HG03354 (cell line): ENCODE results near the gene CFAP69.

Experiments used
- ATAC-seq: cut with Tn5 transposase; IDR thresholded peaks from one replicate; pipeline ENCODE4 v1.9.1; 2021; ENCODE audit warnings: mild to moderate bottlenecking; ENCODE audit not compliant: unreplicated experiment, poor library complexity, severe bottlenecking

Gene CFAP69

DNA sequence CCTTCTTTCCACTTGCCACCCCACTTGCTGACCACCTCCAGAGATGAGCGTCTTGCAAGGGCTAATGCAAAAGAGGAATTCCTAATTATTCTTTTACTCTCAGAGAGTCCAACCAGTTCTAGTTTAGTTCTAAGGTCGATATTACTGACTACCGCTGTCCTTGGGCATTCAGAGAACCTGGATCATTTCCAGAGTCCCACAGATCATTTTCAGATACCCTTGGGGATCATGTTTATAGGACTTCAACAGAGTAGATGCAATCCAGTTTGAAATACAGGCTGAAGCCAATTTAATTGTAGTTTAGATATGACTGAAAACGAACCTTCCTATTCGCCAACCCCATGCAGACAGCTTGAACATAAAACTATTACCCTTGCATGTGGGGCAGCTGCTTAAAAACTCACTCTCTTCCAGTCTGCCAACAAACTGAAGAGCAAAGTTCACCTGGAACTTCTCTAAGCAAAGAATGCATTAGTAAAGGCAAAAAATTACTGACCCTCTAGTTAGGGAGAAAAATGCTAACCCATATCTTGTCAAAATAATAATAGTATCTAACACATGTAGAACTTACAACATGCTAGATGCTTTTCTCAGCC, 22.4 kb downstream of the CFAP69 start:
- ATAC-seq: no peak

- ATAC-seq: no peak
Measured at GRCh38 chr7:90269163-90269562, 24.2 kb downstream of the CFAP69 start.

GRCh38 chr7:90270431-90271178, 25.6 kb downstream of the CFAP69 start:
- no peak for ATAC-seq

DNA sequence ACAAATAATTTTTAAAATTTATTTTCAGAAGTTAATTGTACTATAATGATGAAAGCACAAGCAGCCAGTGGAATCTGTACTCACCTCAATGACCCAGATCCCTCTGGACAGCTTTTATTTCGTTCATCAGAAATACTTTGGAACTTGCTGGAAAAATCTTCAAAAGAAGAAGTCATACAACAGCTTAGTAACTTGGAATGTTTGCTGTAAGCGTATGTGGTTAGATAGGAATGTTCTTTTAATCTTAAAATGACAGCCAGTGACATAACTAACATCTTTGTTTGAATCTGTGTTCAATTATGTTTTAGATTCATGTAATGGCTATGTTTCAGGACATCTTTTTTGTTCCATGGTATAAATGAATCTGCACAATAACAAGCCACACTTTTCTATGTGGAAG, 26.8 kb downstream of the CFAP69 start:
- no peak for ATAC-seq

DNA sequence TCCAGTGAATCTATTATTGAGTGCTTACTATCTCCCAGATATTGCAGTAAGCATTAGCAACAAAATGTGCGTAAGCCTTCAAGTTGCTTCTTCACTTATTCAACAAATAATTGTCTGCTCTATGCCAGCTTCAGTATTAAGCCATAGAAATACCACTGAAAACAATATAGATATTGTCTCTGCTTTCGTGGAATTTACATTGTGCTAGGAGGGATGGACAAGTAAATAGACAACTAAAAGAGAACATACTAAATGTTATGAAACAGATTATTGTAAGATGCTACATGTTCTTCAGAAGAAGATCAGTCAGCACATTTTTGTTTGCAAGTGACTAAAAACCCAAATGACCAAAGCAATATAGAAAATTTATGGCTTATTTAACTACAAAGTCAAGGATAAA, 27.3 kb downstream of the CFAP69 start:
- no peak for ATAC-seq

- ATAC-seq: no peak
Measured at GRCh38 chr7:90274161-90274560, 29.2 kb downstream of the CFAP69 start.

- ATAC-seq: no peak
Measured at GRCh38 chr7:90276033-90276728, 31.2 kb downstream of the CFAP69 start.

- ATAC-seq: no peak
Measured at GRCh38 chr7:90288154-90288553, 43.2 kb downstream of the CFAP69 start.

DNA sequence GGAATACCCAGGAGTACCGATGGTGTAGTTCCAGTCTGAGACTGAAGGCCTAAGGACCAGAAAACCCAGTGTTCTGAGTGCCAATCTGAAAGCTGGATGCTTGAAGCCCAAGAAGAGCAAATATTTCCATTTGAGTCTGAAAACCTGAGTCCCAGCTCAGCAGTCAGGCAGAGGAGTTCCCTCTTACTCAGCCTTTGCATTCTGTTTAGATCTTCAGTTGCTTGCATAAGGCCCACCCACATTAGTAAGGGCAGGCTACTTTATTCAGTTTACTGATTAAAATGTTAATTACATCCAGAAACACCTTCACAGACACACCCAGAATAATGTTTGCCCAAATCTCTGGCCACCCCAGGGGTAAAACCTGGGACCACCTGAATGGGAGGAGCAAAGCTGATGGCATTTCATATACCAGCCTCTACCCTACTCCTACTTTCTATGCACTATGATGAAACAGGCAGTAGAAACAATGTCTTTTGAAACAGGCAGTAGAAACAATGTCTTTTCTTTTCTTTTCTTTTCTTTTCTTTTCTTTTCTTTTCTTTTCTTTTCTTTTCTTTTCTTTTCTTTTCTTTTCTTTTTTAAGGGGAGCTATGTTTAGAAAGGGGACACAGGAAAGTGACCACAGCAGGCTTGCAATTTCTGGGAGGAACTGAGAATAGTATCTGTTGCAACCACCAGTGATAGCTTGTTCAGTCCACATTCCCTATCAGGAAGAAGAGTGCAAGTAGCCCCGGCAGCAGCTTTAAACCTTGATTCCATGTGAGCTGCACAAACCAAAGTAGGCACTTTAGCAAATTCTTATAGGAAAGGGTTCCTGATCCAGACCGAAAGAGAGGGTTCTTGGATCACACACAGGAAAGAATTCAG, 45.5 kb downstream of the CFAP69 start:
- ATAC-seq: no peak

GRCh38 chr7:90298145-90299038, 53.4 kb downstream of the CFAP69 start:
- peak; percentile 82 for ATAC-seq

- ATAC-seq: no peak
Measured at GRCh38 chr7:90303241-90303640, 58.3 kb downstream of the CFAP69 start.

GRCh38 chr7:90309872-90310271, 64.9 kb downstream of the CFAP69 start:
- no peak for ATAC-seq

DNA sequence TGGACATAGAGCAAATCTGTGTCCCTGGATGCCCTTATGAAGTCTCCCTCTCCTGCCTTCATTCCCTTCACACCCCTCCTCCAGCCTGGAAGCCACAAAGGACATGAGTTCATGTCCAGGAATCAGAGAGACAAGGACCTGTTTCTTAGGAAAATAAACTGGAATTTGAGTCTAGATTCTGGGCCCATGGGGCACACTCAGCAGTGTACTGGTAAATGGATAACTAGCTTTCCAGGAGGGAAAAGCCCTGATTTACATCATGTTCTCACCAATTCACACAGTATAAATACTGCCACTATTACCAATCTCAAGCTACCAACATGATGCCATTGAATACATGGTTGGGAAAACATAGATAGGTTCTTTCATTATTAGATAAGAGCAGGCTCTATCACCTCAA, 66.2 kb downstream of the CFAP69 start:
- no peak for ATAC-seq

- ATAC-seq: no peak
Measured at GRCh38 chr7:90312745-90313144, 67.8 kb downstream of the CFAP69 start.

DNA sequence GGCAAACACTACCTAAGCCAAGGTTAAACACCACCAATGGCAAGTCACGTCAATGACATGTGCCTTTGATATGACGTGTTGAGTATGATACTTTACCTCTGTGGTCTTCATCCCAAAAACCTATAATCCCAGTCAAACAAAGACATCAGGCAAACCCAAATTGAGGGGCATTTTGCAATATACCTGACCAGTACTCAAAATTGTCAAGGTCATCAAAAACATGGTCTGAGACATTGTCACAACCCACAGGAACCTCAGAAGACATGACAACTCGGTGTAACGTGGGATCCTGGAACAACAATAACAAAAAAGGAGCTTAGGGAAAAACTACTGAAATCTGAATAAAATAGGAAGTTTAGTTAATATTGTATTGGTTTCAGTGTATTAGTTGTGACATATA, 68.9 kb downstream of the CFAP69 start:
- no peak for ATAC-seq

DNA sequence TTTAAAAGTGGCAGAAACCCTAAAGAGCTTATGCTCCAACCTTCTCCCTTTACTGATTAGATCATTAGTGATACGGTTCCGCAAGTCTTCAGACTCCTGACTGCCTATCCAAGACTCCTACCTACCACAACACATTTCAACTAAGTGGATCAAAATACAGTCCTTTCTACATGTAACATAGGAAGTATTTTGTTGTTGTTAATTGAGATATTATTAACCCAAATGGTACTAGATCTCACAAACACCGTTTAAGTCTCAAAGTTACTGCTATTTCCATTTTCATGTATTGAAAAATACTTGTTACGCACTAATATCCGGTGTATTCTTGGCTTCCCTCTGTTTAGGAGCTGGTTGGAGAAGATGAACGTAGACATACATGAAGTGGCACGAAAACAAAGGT, 75.0 kb downstream of the CFAP69 start:
- no peak for ATAC-seq

DNA sequence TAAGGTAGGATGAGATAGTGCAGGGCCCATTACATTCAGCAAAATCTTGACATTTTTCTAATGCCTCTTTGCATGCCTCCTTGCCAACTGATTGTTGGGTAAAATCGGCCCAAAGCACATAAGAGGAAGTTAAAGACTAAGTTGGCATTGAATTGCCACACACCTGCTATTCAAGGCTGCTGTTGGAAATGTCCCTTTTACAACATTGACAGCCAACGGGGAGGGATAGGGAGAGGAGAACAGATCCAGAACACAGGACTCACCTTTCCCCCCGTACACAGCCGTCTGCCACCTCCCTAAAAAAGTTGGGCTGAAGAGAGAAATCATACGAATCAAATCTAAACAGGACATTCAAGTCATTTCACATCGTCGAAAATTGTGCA, 75.4 kb downstream of the CFAP69 start:
- no peak for ATAC-seq

GRCh38 chr7:90320801-90321494, 76.0 kb downstream of the CFAP69 start, which contains the start of gene FAM237B:
Gene FAM237B (minus strand): TSS chr7:90321304. CDS start chr7:90319748, 1,556 bp downstream.
- ATAC-seq: no peak

- no peak for ATAC-seq
Measured at GRCh38 chr7:90322837-90323236, 77.9 kb downstream of the CFAP69 start.
